Vagina (tissue), 2 donors: ENCODE measurements around the gene MEF2B.

ENCODE experiments used
- POLR2A ChIP-seq, 2 donors: fragments of 450-650 bp; IDR thresholded peaks; one replicate each; pipeline ENCODE4 v1.6.1; 2017; ENCODE audit warnings: antibody characterized with exemption in 2 of 2, mild to moderate bottlenecking in 2 of 2, moderate library complexity in 2 of 2
- POLR2AphosphoS5 ChIP-seq, 2 donors: sonication (generic); formaldehyde crosslinking; IDR thresholded peaks; one replicate each; pipeline ENCODE4 v1.9.0; 2017; ENCODE audit warnings: antibody characterized with exemption in 2 of 2, mild to moderate bottlenecking in 2 of 2, low read depth in 1 of 2; ENCODE audit not compliant: insufficient read depth in 1 of 2
- TF ChIP-seq, protein P1 (sequence below), 3 experiments: fragments of 450-650 bp in 2 of 3; fragments of 200-600 bp in 1 of 3; sonication (generic) in 1 of 3; IDR thresholded peaks; one replicate each; pipeline ENCODE4 v1.5.1; 2017 to 2019; ENCODE audit warnings: antibody characterized with exemption in 3 of 3, mild to moderate bottlenecking in 2 of 3, moderate library complexity in 2 of 3

DNA sequence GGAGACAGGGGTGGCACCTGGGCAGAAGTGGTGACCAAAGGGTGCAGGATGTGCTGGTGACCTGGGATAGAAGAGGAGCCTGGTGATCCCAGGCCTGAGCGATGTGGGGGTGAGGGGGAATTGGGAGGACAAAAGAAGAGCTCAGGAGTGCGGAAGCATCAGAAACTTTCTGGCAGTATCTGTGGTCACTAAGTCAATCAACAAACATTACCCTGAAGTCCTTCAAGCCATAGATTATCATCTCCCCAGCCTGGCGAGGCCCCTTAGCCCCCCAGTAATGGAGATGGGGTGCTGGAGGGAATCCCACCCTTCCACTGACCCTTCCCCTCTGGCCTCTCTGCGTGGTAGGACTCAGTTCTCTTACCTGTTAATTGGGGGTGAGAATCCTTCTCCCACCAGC, 10.5 kb downstream of the MEF2B start:
- TF ChIP-seq, protein P1, sequence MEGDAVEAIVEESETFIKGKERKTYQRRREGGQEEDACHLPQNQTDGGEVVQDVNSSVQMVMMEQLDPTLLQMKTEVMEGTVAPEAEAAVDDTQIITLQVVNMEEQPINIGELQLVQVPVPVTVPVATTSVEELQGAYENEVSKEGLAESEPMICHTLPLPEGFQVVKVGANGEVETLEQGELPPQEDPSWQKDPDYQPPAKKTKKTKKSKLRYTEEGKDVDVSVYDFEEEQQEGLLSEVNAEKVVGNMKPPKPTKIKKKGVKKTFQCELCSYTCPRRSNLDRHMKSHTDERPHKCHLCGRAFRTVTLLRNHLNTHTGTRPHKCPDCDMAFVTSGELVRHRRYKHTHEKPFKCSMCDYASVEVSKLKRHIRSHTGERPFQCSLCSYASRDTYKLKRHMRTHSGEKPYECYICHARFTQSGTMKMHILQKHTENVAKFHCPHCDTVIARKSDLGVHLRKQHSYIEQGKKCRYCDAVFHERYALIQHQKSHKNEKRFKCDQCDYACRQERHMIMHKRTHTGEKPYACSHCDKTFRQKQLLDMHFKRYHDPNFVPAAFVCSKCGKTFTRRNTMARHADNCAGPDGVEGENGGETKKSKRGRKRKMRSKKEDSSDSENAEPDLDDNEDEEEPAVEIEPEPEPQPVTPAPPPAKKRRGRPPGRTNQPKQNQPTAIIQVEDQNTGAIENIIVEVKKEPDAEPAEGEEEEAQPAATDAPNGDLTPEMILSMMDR (IDR thresholded peaks at IDR 0.05): no peak
- TF ChIP-seq POLR2A (IDR thresholded peaks at IDR 0.05) (no peak), POLR2AphosphoS5 (IDR thresholded peaks at IDR 0.05; ENCODE audit: insufficient read depth in 1 of 2, low read depth in 1 of 2) (no peak)
